ENCODE results near the gene KBTBD8.

DNA sequence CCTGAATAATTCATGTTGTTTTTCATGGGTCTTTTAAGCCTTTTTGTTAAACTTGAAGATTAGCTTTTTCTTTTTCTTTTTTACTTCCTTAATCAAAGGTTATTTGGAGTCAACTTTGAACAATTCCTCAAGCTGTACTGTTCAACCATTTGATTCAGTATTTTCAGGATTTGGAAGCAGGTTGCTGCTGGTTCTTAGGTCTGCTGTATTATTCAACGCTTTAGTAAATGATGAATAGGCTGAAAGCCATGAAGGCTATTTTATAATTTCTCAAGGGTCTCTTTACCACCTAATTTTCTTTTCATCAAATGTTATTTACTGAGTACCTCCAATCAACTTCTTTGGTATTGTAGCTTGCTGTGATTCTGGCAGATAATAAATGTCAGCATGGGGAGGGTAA, 45.8 kb upstream of the KBTBD8 start:
- no peak for TF ChIP-seq EZH2 (optimal IDR thresholded peaks at IDR 0.05; ENCODE audit: low read depth, low read length)
- TF ChIP-seq, protein P1, sequence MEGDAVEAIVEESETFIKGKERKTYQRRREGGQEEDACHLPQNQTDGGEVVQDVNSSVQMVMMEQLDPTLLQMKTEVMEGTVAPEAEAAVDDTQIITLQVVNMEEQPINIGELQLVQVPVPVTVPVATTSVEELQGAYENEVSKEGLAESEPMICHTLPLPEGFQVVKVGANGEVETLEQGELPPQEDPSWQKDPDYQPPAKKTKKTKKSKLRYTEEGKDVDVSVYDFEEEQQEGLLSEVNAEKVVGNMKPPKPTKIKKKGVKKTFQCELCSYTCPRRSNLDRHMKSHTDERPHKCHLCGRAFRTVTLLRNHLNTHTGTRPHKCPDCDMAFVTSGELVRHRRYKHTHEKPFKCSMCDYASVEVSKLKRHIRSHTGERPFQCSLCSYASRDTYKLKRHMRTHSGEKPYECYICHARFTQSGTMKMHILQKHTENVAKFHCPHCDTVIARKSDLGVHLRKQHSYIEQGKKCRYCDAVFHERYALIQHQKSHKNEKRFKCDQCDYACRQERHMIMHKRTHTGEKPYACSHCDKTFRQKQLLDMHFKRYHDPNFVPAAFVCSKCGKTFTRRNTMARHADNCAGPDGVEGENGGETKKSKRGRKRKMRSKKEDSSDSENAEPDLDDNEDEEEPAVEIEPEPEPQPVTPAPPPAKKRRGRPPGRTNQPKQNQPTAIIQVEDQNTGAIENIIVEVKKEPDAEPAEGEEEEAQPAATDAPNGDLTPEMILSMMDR (IDR thresholded peaks at IDR 0.05; ENCODE audit: low read length) = no peak
- TF ChIP-seq EZH2phosphoT487 (IDR thresholded peaks at IDR 0.05; ENCODE audit: low read length) = no peak
